NCI-H460 (cell line): Measurements from ENCODE around the gene HIPK2. TPM values are rescaled to one million over a fixed set of nuclear protein-coding genes. Genes with fewer than 3 reads are reported as not detected.

Experiments used
- DNase-seq: peaks from one replicate; pipeline ENCODE4 v3.0.0-alpha.2; 2016; ENCODE audit warnings: low read depth; ENCODE audit errors: extremely low read depth
- total RNA-seq: library from RNA; depleted of rRNA; stranded (reverse); fragments of >200 nt; shearing (Covaris generic); gene quantifications from 2 replicates; pipeline ENCODE4 v1.2.3, GENCODE V29; 2014

Gene HIPK2
- total RNA-seq, 1 experiment from 2014 or later: 20.6 TPM

- DNase-seq: no peak
These were observed 24.6 kb downstream of the HIPK2 start for GRCh38 chr7:139753081-139753692.

- no peak for DNase-seq
These were observed 25.2 kb downstream of the HIPK2 start for GRCh38 chr7:139752604-139753003.

GRCh38 chr7:139752148-139752547, 25.6 kb downstream of the HIPK2 start:
- no peak for DNase-seq

GRCh38 chr7:139750459-139751095, 27.2 kb downstream of the HIPK2 start:
- DNase-seq: no peak

- DNase-seq: no peak
These were observed 28.3 kb downstream of the HIPK2 start for GRCh38 chr7:139749545-139749944.

- no peak for DNase-seq
These were observed 28.9 kb downstream of the HIPK2 start for GRCh38 chr7:139748941-139749340.

GRCh38 chr7:139748373-139748765, 29.4 kb downstream of the HIPK2 start:
- DNase-seq: no peak

- DNase-seq: no peak
These were observed 30.0 kb downstream of the HIPK2 start for GRCh38 chr7:139747662-139748372.

GRCh38 chr7:139746652-139747051, 31.1 kb downstream of the HIPK2 start:
- no peak for DNase-seq

- no peak for DNase-seq
These were observed 32.1 kb downstream of the HIPK2 start for GRCh38 chr7:139745678-139746143.

GRCh38 chr7:139744768-139745677, 32.8 kb downstream of the HIPK2 start:
- DNase-seq: no peak

GRCh38 chr7:139743967-139744767, 33.6 kb downstream of the HIPK2 start:
- DNase-seq: no peak

- no peak for DNase-seq
These were observed 34.4 kb downstream of the HIPK2 start for GRCh38 chr7:139743267-139743966.

- DNase-seq: no peak
These were observed 35.9 kb downstream of the HIPK2 start for GRCh38 chr7:139741789-139742344.

GRCh38 chr7:139741239-139741638, 36.6 kb downstream of the HIPK2 start:
- no peak for DNase-seq

GRCh38 chr7:139739863-139740597, 37.8 kb downstream of the HIPK2 start:
- DNase-seq: no peak

- DNase-seq: no peak
These were observed 39.0 kb downstream of the HIPK2 start for GRCh38 chr7:139738772-139739171.

- DNase-seq: no peak
These were observed 39.7 kb downstream of the HIPK2 start for GRCh38 chr7:139738101-139738489.
